ENCODE measurements around the gene TRPM6.

TRPM6 gene

GRCh38 chr9:74848153-74848525 lies 39.6 kb downstream of the TRPM6 start:
- Histone ChIP-seq H4K20me1 (ENCODE audit: low read depth, low read length) (no peaks in the 10 kb centered on the region), H2AFZ (ENCODE audit: low read depth, low read length, severe bottlenecking) (no peak overlapping the region), H3K36me3 (ENCODE audit: low read length) (no peaks in the 10 kb centered on the region), H3F3A (ENCODE audit: insufficient read depth) (no peaks in the 10 kb centered on the region), H3K9me2 (replicated peaks; ENCODE audit: insufficient read depth, low read length) (no peaks in the 10 kb centered on the region), H3K4me3 (ENCODE audit: insufficient read depth, low read length, poor library complexity, severe bottlenecking) (no peak overlapping the region), H3K79me2 (ENCODE audit: insufficient read depth, low read length) (no peaks in the 10 kb centered on the region), H3K4me2 (ENCODE audit: low read depth, low read length, poor library complexity, severe bottlenecking) (no peak overlapping the region), H3K9ac (ENCODE audit: low read length) (no peak overlapping the region), H3K27ac (ENCODE audit: low read depth, low read length) (no peak overlapping the region), H3K27me3 (ENCODE audit: low read length) (no peaks in the 10 kb centered on the region), H3K9me3 (ENCODE audit: insufficient read depth, low read length) (no peaks in the 10 kb centered on the region)
- TF ChIP-seq EZH2phosphoT487 (conservative IDR thresholded peaks at IDR 0.05; ENCODE audit: low read length) (no peak), CTCF (IDR thresholded peaks at IDR 0.05; ENCODE audit: insufficient read depth, low read length, poor library complexity, severe bottlenecking) (no peak)

- no peaks in the 10 kb centered on the region for H3K79me2 ChIP-seq (ENCODE audit: insufficient read depth, low read length)
- no peaks in the 10 kb centered on the region for H3K9me3 ChIP-seq (ENCODE audit: insufficient read depth, low read length)
- H3K36me3 ChIP-seq (ENCODE audit: low read length): no peaks in the 10 kb centered on the region
- H3K27me3 ChIP-seq (ENCODE audit: low read length): no peaks in the 10 kb centered on the region
- H3K27ac ChIP-seq (ENCODE audit: low read depth, low read length): no peak overlapping the region
- H3K4me2 ChIP-seq (ENCODE audit: low read depth, low read length, poor library complexity, severe bottlenecking): no peak overlapping the region
- no peaks in the 10 kb centered on the region for H3K9me2 ChIP-seq (replicated peaks; ENCODE audit: insufficient read depth, low read length)
- H4K20me1 ChIP-seq (ENCODE audit: low read depth, low read length): no peaks in the 10 kb centered on the region
- H3K4me3 ChIP-seq (ENCODE audit: insufficient read depth, low read length, poor library complexity, severe bottlenecking): no peak overlapping the region
- H2AFZ ChIP-seq (ENCODE audit: low read depth, low read length, severe bottlenecking): no peak overlapping the region
- TF ChIP-seq EZH2phosphoT487 (conservative IDR thresholded peaks at IDR 0.05; ENCODE audit: low read length) (no peak), CTCF (IDR thresholded peaks at IDR 0.05; ENCODE audit: insufficient read depth, low read length, poor library complexity, severe bottlenecking) (no peak)
- H3K9ac ChIP-seq (ENCODE audit: low read length): no peak overlapping the region
- H3F3A ChIP-seq (ENCODE audit: insufficient read depth): no peaks in the 10 kb centered on the region
Observed at GRCh38 chr9:74847478-74848152, 40.1 kb downstream of the TRPM6 start.

GRCh38 chr9:74846766-74847165 lies 41.0 kb downstream of the TRPM6 start:
- Histone ChIP-seq H3K9me3 (ENCODE audit: insufficient read depth, low read length) (no peaks in the 10 kb centered on the region), H4K20me1 (ENCODE audit: low read depth, low read length) (no peaks in the 10 kb centered on the region), H3K79me2 (ENCODE audit: insufficient read depth, low read length) (no peaks in the 10 kb centered on the region), H3K9ac (ENCODE audit: low read length) (no peak overlapping the region), H3K4me3 (ENCODE audit: insufficient read depth, low read length, poor library complexity, severe bottlenecking) (no peak overlapping the region), H3K9me2 (replicated peaks; ENCODE audit: insufficient read depth, low read length) (no peaks in the 10 kb centered on the region), H3K27ac (ENCODE audit: low read depth, low read length) (no peak overlapping the region), H3K36me3 (ENCODE audit: low read length) (no peaks in the 10 kb centered on the region), H2AFZ (ENCODE audit: low read depth, low read length, severe bottlenecking) (no peak overlapping the region), H3K27me3 (ENCODE audit: low read length) (no peaks in the 10 kb centered on the region), H3K4me2 (ENCODE audit: low read depth, low read length, poor library complexity, severe bottlenecking) (no peak overlapping the region), H3F3A (ENCODE audit: insufficient read depth) (no peaks in the 10 kb centered on the region)
- TF ChIP-seq CTCF (IDR thresholded peaks at IDR 0.05; ENCODE audit: insufficient read depth, low read length, poor library complexity, severe bottlenecking) (no peak), EZH2phosphoT487 (conservative IDR thresholded peaks at IDR 0.05; ENCODE audit: low read length) (no peak)

Data from SU-DHL-6 (cell line).